DMS 273 treated with DMSO at 0.1 percent for 48 hours (cell line): ENCODE measurements around the gene GJA1.
"Not testable (repeated sequence)": the region's sequence is repeated elsewhere in the genome, so short reads cannot be mapped to it uniquely, and the experiment has no call there.

ENCODE experiments used
- DNase-seq: peaks from one replicate; lab custom pipeline; 2025; lab: John Stamatoyannopoulos, UW

GJA1 gene

DNA sequence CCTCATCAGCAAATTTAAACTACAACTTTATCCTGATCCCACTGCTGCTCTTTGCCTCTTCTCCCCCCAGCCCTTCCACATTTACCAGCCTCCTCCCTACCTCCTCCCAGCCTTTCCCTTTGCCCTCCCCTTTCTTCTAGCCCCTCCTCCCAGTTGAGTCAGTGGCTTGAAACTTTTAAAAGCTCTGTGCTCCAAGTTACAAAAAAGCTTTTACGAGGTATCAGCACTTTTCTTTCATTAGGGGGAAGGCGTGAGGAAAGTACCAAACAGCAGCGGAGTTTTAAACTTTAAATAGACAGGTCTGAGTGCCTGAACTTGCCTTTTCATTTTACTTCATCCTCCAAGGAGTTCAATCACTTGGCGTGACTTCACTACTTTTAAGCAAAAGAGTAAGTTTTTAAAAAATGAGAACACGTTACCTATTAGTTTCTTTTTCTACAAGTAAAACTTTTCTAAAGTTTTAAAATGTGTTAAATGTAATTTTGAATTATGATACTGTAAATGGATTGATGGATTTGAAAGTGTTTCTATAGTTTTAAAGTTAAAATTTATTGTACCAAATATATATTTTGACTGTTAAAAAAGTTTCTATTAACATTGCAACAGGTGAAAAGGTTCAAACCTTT is at the start of gene GJA1:
GJA1 (plus strand) TSS at position 203 of the 626 bp plus-strand sequence. CDS start 11,202 bp downstream, outside the sequence.
- no peak for DNase-seq

DNA sequence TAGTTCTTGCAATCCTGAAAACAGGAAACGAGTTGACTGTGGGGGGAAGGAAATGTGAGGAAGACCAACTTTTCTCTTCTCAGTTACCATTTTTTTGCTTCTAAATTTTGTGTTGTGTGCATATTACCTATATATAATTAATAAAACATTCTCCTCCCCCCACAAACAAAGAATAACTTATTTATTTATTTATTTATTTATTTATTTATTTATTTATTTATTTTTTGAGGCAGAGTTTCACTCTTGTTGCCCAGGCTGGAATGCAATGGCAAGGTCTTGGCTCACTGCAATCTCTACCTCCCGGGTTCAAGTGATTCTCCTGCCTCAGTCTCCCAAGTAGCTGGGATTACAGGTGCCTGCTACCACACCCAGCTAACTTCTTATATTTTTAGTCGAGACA is 48.9 kb upstream of the GJA1 start:
- DNase-seq = not testable (repeated sequence)

DNA sequence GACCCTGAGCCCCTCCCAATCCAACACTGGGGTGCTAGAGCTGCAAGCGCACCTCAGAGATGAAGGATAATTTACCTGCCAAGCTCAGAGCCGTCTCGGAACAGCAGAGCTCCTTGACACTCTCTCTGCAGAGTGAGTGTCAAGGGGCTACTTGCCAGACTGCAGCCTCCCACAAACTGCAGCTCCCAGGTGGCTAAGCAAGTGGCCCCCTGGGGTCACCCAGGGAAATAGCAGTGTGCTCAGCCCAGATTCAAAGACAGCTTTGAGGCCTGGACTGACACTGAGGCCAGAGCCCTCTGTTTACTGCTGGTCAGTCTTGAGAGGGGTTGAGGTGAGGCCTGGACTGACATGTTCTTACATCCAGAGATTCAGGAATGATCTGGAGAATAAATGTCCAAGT is 46.0 kb upstream of the GJA1 start:
- DNase-seq = no peak

DNA sequence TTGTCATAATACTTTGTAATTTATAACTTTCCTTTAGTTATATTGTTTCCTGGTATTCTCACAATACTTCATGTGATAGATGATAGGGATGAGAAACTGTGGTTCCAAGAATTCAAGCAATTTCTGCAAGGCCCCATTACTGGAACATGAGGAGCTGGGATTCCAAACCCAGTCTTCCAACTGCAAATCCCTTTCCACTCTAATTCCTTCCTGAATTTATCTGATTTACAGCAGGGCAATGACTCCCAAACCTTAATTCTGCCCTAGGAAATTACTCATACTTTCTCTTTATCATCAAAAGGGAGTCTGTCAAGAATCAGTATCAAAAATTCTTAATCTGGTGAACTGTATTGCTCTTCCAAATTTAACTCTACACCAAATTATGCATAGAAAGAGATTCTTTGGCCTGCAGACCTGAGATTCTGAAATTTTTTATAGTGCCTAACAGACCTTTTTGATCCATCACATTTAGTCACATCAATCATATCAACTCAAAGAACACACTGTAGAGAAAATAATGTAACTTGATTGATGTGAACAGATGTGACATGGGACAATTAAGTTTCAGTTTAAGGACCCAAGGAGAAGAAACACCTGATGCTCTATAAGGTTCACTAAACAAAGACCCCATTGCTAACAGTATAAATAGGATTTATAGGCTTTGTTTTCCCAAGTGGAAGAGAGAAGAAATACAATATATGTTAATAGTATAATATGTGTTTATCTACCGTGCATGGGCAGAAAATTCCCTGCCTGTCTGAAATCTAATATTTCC is 41.5 kb upstream of the GJA1 start:
- DNase-seq = no peak

DNA sequence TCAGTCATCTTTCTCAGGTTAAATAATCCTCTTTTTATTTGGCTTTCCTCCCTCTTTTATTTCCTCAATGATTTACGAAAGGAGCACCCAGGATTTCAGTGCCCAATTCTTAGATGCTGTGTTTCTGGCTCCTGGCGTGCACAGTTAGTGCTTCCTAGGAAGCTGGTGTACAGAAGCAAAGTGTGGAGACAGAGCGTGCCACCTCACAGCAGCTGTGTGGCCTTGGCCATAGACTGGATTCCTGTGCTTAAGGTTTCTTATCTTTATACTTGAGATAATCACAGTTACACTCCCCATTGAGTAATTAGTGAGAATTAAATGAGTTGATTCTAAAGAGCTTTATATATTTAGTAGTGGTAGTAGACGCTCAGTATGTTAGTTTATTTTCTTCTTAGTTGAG is 39.7 kb upstream of the GJA1 start:
- DNase-seq = no peak

- DNase-seq = not testable (repeated sequence)
Observed at GRCh38 chr6:121397188-121397587, 38.3 kb upstream of the GJA1 start.

GRCh38 chr6:121398127-121398526 is 37.3 kb upstream of the GJA1 start:
- no peak for DNase-seq

DNA sequence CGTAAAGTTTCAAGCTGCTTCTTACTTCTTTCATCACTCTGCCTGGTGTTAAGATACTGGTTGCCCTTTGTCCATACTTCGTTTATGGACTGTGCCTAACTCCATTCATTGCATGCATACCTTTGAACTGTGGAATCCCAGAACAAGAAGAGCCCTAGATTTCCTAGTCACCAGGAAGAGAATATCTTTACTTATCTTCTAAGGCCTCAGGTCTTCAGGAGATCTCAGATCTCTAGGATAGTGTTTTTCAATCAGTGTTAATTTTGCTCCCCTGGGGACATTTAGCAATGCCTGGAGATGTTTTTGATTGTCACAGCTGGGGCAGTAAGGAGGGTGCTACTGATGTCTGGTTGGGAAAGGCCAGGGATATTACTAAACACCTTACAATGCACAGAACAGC is 35.5 kb upstream of the GJA1 start:
- DNase-seq = no peak

GRCh38 chr6:121403964-121404363 is 31.5 kb upstream of the GJA1 start:
- DNase-seq = no peak

DNA sequence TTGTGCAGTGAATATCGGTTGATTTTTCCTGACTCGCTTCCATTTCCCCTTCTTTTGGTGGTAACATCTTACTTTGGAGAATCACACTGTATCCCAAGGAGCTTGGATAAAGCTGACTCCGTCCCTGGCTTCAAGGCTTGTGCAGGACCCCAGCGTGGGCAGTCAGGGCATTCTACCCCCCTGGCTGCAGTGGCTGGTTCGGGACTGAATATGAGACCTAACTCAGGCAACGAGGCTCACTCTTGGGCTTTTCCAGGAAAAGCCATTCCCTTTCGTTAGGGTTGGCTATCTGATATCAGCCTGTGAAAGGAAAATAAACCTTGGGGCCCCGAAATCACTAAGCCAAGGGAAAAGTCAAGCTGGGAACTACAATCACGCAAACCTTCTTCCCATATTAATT is 30.1 kb upstream of the GJA1 start:
- DNase-seq = no peak

- no peak for DNase-seq
Observed at GRCh38 chr6:121408321-121408720, 27.1 kb upstream of the GJA1 start.

DNA sequence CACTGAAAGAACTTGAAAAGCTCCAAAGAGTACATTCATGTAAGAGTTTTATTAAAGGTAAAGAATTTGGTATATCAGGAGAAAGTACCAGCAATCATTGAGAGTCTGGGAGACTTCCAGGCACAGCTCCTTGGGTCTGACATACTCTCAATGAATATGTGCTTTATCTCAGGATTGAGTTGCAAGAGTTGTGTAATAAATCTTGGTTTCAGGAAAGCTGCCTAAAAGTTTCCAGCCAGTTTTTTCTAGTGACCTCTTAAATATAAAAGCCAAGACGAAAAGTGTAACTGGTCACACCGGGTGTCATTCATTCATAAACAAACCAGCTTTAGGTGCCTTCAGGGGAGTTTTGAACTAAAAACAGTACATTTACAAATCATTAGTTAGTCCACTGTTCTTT is 21.6 kb upstream of the GJA1 start:
- no peak for DNase-seq

GRCh38 chr6:121418346-121418745 is 17.1 kb upstream of the GJA1 start:
- DNase-seq = no peak

DNA sequence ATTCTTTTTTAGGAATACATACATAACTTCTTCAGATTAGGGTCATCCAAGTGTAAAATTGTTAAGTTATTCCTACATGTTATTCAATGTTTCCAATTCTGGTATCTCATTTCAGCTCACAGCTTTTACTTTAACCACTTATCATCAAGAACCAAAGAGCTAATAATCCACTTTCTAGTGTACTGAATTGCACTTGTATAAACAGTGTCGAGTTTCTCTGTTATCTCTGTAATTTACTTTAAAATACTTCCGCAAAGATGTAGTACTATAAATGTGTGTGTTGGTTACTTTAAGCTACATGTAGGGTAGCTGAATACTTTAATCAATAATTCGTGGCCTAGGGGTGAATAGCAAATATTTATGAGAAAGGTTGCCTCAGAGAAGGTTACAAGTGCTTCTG is 8.8 kb upstream of the GJA1 start:
- DNase-seq = no peak

- no peak for DNase-seq
Observed at GRCh38 chr6:121428872-121429756, 6.3 kb upstream of the GJA1 start.

GRCh38 chr6:121430514-121431460 is 4.7 kb upstream of the GJA1 start:
- no peak for DNase-seq

GRCh38 chr6:121431776-121432175 is 3.7 kb upstream of the GJA1 start:
- not testable (repeated sequence) for DNase-seq

DNA sequence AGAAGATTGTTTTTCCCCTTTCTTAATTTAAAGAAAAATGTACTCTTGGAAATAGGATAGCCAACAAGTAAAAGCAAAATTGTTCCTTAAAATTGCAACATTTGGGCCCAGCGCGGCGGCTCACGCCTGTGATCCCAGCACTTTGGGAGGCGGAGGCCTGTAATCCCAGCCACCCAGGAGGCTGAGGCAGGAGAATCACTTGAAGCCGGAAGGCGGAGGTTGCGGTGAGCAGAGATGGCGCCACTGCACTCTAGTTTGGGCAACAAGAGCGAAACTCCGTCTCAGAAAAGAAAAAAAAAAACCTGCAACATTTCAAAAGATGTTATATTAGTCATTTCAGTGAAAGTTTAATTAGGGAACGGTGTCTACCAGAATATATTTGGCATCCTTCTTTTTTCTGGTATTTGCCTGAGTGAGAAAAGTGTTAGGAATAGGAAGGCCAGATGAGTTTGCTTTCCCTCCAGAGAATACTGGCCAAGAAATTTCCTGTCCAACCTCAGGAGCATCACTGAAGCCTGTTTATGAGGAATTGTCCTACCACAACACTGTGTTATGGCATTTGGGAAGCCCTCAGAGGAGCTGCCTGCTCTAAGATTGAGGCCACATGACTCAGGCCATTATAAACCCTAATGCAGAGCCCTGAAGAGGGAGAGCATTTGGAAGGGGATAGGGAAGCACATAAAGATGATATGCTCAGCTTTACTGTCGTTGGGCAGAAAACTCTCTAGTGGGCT is 1.2 kb upstream of the GJA1 start:
- DNase-seq = no peak

DNA sequence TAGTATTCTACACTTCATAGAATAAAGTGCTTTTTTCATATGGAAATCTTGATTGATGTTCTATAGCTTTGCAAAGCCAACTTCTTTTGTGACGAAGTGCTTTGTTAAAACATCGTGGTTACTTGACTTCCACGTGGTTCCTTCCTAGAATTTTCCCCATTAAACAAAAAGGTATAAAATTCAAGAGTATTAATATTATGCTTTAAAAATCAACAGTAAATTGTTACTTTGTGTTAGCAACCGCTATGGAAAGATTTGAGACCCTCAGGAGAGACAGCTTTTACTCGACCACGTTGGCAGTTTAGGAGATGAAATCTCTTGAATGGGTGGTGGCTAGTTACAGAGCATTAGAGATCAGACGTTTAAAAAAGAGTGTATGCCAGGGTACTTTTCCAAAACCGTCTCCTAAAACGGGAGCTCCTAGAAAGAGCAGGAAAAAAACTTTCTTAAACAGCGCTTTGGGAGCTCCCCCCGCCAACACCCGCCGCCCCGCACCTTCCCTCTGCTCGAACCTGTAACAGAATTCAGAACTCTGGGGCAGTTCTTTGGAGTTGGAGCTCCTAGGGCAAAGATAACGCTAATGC is 920 bp downstream of the GJA1 start:
- DNase-seq = no peak
